ENCODE measurements around the gene DXO.

DNA sequence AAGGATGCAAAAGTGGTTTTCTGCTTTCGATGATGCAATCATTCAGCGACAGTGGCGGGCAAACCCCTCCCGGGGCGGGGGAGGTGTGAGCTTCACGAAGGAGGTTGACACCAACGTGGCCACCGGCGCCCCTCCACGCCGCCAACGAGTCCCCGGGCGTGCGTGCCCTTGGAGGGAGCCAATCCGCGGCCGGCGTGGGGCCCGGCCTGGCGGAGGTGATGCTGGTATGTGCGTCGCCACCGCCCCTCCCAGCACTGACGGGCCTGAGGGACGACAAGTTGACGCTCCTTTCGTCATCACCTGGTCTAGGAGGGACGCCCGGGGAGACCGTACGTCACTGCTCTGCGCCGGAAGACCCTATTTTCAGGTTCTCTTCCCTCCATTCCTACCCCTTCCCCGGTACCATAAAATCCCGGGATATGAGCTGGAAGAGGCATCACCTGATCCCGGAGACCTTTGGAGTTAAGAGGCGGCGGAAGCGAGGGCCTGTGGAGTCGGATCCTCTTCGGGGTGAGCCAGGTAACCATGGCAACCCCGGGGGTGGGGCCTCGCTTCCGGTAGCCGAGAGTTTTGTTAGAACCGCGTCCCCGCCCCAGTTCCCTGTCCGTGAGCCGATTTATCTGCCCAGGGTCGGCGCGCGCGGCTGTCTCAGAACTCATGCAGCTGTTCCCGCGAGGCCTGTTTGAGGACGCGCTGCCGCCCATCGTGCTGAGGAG is at the start of gene DXO:
- TF ChIP-seq BHLHE40 (IDR thresholded peaks at IDR 0.05; ENCODE audit: low read length) (0 out of 2 replicates have a peak, but pooled peaks have one; percentile 24), KLF6 (CRISPR knock-in tag; IDR thresholded peaks at IDR 0.05) (no peak; the same call in 1 of the 2 replicates), ZNF292 (CRISPR knock-in tag; IDR thresholded peaks at IDR 0.05; ENCODE audit: borderline replicate concordance, low read depth) (no peak; the same call in 1 of the 2 replicates), ZNF589 (CRISPR knock-in tag; conservative IDR thresholded peaks at IDR 0.05) (peak; percentile 96), POLR2A (IDR thresholded peaks at IDR 0.05; ENCODE audit: insufficient read depth in 1 of 2, low read depth in 2 of 2, low read length in 2 of 2) (peak; percentile 52 to 60; a peak in 3 of 4 replicates), ZFP41 (CRISPR knock-in tag; IDR thresholded peaks at IDR 0.05; ENCODE audit: borderline replicate concordance) (no peak), NFYB (CRISPR knock-in tag; IDR thresholded peaks at IDR 0.05) (peak; percentile 81)
- TF ChIP-seq, protein P1, sequence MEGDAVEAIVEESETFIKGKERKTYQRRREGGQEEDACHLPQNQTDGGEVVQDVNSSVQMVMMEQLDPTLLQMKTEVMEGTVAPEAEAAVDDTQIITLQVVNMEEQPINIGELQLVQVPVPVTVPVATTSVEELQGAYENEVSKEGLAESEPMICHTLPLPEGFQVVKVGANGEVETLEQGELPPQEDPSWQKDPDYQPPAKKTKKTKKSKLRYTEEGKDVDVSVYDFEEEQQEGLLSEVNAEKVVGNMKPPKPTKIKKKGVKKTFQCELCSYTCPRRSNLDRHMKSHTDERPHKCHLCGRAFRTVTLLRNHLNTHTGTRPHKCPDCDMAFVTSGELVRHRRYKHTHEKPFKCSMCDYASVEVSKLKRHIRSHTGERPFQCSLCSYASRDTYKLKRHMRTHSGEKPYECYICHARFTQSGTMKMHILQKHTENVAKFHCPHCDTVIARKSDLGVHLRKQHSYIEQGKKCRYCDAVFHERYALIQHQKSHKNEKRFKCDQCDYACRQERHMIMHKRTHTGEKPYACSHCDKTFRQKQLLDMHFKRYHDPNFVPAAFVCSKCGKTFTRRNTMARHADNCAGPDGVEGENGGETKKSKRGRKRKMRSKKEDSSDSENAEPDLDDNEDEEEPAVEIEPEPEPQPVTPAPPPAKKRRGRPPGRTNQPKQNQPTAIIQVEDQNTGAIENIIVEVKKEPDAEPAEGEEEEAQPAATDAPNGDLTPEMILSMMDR (CRISPR knock-in tag; IDR thresholded peaks at IDR 0.05): peak; percentile 17; the same call in 1 of the 2 replicates
- TF ChIP-seq, protein P2, sequence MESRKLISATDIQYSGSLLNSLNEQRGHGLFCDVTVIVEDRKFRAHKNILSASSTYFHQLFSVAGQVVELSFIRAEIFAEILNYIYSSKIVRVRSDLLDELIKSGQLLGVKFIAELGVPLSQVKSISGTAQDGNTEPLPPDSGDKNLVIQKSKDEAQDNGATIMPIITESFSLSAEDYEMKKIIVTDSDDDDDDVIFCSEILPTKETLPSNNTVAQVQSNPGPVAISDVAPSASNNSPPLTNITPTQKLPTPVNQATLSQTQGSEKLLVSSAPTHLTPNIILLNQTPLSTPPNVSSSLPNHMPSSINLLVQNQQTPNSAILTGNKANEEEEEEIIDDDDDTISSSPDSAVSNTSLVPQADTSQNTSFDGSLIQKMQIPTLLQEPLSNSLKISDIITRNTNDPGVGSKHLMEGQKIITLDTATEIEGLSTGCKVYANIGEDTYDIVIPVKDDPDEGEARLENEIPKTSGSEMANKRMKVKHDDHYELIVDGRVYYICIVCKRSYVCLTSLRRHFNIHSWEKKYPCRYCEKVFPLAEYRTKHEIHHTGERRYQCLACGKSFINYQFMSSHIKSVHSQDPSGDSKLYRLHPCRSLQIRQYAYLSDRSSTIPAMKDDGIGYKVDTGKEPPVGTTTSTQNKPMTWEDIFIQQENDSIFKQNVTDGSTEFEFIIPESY (CRISPR knock-in tag; IDR thresholded peaks at IDR 0.05): peak; percentile 8; the same call in 1 of the 2 replicates

All from HepG2 (cell line).